KOPT-K1 (cell line): ENCODE measurements around the gene CDKL1.
"Not testable (repeated sequence)": the region's sequence is repeated elsewhere in the genome, so short reads cannot be mapped to it uniquely, and the experiment has no call there.

Experiments
- H3K27ac ChIP-seq: fragments of 200-600 bp; sonication (generic); 2 replicates; pipeline ENCODE4 v1.5.1; 2016; ENCODE audit warnings: antibody characterized with exemption, mild to moderate bottlenecking, low read depth, low read length; ENCODE audit not compliant: poor library complexity, severe bottlenecking
- H3K36me3 ChIP-seq: fragments of 200-600 bp; sonication (generic); 2 replicates; pipeline ENCODE4 v1.5.1; 2017; ENCODE audit warnings: antibody characterized with exemption, mild to moderate bottlenecking, low read length, moderate library complexity; ENCODE audit not compliant: insufficient read depth
- H3K9me3 ChIP-seq: fragments of 200-600 bp; sonication (generic); 2 replicates; pipeline ENCODE4 v1.5.1; 2017; ENCODE audit warnings: antibody characterized with exemption, low read length, mild to moderate bottlenecking; ENCODE audit not compliant: insufficient read depth, poor library complexity, severe bottlenecking

Gene CDKL1

GRCh38 chr14:50371546-50371945 lies 25.1 kb downstream of the CDKL1 start:
- H3K36me3 ChIP-seq = no peaks in the 10 kb centered on the region
- no peaks in the 10 kb centered on the region for H3K9me3 ChIP-seq
- no peak overlapping the region for H3K27ac ChIP-seq

- H3K36me3 ChIP-seq = no peaks in the 10 kb centered on the region
- H3K9me3 ChIP-seq = no peaks in the 10 kb centered on the region
- H3K27ac ChIP-seq = peak overlapping the region; percentile 27
Measured at GRCh38 chr14:50366589-50366988, 30.1 kb downstream of the CDKL1 start.

- no peaks in the 10 kb centered on the region for H3K36me3 ChIP-seq
- no peaks in the 10 kb centered on the region for H3K9me3 ChIP-seq
- peak overlapping the region; percentile 27 for H3K27ac ChIP-seq
Measured at GRCh38 chr14:50366115-50366514, 30.6 kb downstream of the CDKL1 start.

- not testable (repeated sequence) for H3K9me3 ChIP-seq, H3K27ac ChIP-seq, H3K36me3 ChIP-seq
Measured at GRCh38 chr14:50365572-50365971, 31.1 kb downstream of the CDKL1 start.

GRCh38 chr14:50364792-50365191 lies 31.9 kb downstream of the CDKL1 start:
- Histone ChIP-seq H3K36me3 (no peaks in the 10 kb centered on the region), H3K27ac (no peak overlapping the region), H3K9me3 (no peaks in the 10 kb centered on the region)

- Histone ChIP-seq H3K27ac (peak overlapping the region; percentile 89), H3K9me3 (no peaks in the 10 kb centered on the region), H3K36me3 (no peaks in the 10 kb centered on the region)
Measured at GRCh38 chr14:50363714-50364111, 33.0 kb downstream of the CDKL1 start.

GRCh38 chr14:50362764-50363713 lies 33.6 kb downstream of the CDKL1 start:
- peak overlapping the region; percentile 89 for H3K27ac ChIP-seq
- no peaks in the 10 kb centered on the region for H3K9me3 ChIP-seq
- 0 out of 2 replicates have a peak, but pooled peaks cover 4% of the 10 kb centered on the region for H3K36me3 ChIP-seq

GRCh38 chr14:50361473-50362403 lies 34.9 kb downstream of the CDKL1 start:
- not testable (repeated sequence) for H3K27ac ChIP-seq, H3K9me3 ChIP-seq

GRCh38 chr14:50360851-50361250 lies 35.8 kb downstream of the CDKL1 start:
- no peaks in the 10 kb centered on the region for H3K9me3 ChIP-seq
- 0 out of 2 replicates have a peak, but pooled peaks cover 6% of the 10 kb centered on the region for H3K36me3 ChIP-seq
- H3K27ac ChIP-seq = no peak overlapping the region

More at GRCh38 chr14:50361473-50362403, 34.9 kb downstream of the CDKL1 start:
- H3K36me3 ChIP-seq = not testable (repeated sequence)

- H3K9me3 ChIP-seq = no peaks in the 10 kb centered on the region
- 0 out of 2 replicates have a peak, but pooled peaks cover 6% of the 10 kb centered on the region for H3K36me3 ChIP-seq
- no peak overlapping the region for H3K27ac ChIP-seq
Measured at GRCh38 chr14:50360093-50360492, 36.6 kb downstream of the CDKL1 start.

GRCh38 chr14:50359631-50360030 lies 37.0 kb downstream of the CDKL1 start:
- no peaks in the 10 kb centered on the region for H3K9me3 ChIP-seq
- H3K36me3 ChIP-seq = 0 out of 2 replicates have a peak, but pooled peaks cover 6% of the 10 kb centered on the region
- H3K27ac ChIP-seq = no peak overlapping the region

- no peak overlapping the region for H3K27ac ChIP-seq
- 0 out of 2 replicates have a peak, but pooled peaks cover 6% of the 10 kb centered on the region for H3K36me3 ChIP-seq
- no peaks in the 10 kb centered on the region for H3K9me3 ChIP-seq
Measured at GRCh38 chr14:50357753-50358395, 38.8 kb downstream of the CDKL1 start.

GRCh38 chr14:50357124-50357523 lies 39.6 kb downstream of the CDKL1 start:
- no peak overlapping the region for H3K27ac ChIP-seq
- no peaks in the 10 kb centered on the region for H3K9me3 ChIP-seq
- H3K36me3 ChIP-seq = 0 out of 2 replicates have a peak, but pooled peaks cover 6% of the 10 kb centered on the region

GRCh38 chr14:50356283-50356682 lies 40.4 kb downstream of the CDKL1 start:
- H3K27ac ChIP-seq, H3K9me3 ChIP-seq, H3K36me3 ChIP-seq: not testable (repeated sequence)
